Ascending aorta (tissue), 2 donors: ENCODE results near the gene GABARAP. TPM values are rescaled to one million over a fixed set of nuclear protein-coding genes. Genes with fewer than 3 reads are reported as not detected.

Experiments used
- DNase-seq, 2 donors: peaks; one replicate each; pipeline ENCODE4 v3.0.0-alpha.2; 2019; ENCODE audit warnings: low spot score in 2 of 2
- H3K27ac ChIP-seq, 2 donors: fragments of 200-600 bp; sonication (generic); one replicate each; pipeline ENCODE4 v1.5.1; 2016 to 2017; ENCODE audit warnings: mild to moderate bottlenecking in 1 of 2
- H3K27me3 ChIP-seq: fragments of 200-600 bp; sonication (generic); one replicate; pipeline ENCODE4 v1.5.1; 2017
- H3K36me3 ChIP-seq, 2 donors: fragments of 200-600 bp; sonication (generic); one replicate each; pipeline ENCODE4 v1.5.1; 2016
- H3K4me1 ChIP-seq, 2 donors: fragments of 200-600 bp; sonication (generic); one replicate each; pipeline ENCODE4 v1.5.1; 2016 to 2017; ENCODE audit warnings: mild to moderate bottlenecking in 1 of 2
- H3K4me3 ChIP-seq, 2 donors: fragments of 200-600 bp; sonication (generic); one replicate each; pipeline ENCODE4 v1.5.1; 2016 to 2017; ENCODE audit warnings: mild to moderate bottlenecking in 1 of 2
- H3K9me3 ChIP-seq, 2 donors: fragments of 200-600 bp; sonication (generic); one replicate each; pipeline ENCODE4 v1.5.1; 2016
- intact Hi-C: fragments of 100-400 bp; cut with DNase I; formaldehyde crosslinking; loops from one replicate; pipeline ENCODE4 v1.15.1; 2023
- total RNA-seq: library from RNA; depleted of rRNA; stranded (reverse); fragments of >200 nt; gene quantifications from one replicate; pipeline ENCODE4 v1.1.0, GENCODE V29; 2016
- TF ChIP-seq, protein P1 (sequence below), 3 experiments: fragments of 200-600 bp in 2 of 3; fragments of 450-650 bp in 1 of 3; sonication (generic) in 2 of 3; IDR thresholded peaks; one replicate each; pipeline ENCODE4 v1.5.1; 2016 to 2019; ENCODE audit warnings: antibody characterized with exemption in 3 of 3, mild to moderate bottlenecking in 1 of 3, moderate library complexity in 1 of 3

Gene GABARAP
- total RNA-seq, 1 donor from 2014 or later = 422 TPM

GRCh38 chr17:7280519-7281073, 38.3 kb upstream of the GABARAP start:
- Histone ChIP-seq H3K4me1 (peaks cover 9 to 16% of the 10 kb centered on the region in 2 donors), H3K27me3 (no peaks in the 10 kb centered on the region), H3K27ac (peak overlapping the region; percentile 73 to 81), H3K4me3 (peak overlapping the region; percentile 56), H3K9me3 (no peaks in the 10 kb centered on the region), H3K36me3 (no peaks in the 10 kb centered on the region)
- TF ChIP-seq, protein P1, sequence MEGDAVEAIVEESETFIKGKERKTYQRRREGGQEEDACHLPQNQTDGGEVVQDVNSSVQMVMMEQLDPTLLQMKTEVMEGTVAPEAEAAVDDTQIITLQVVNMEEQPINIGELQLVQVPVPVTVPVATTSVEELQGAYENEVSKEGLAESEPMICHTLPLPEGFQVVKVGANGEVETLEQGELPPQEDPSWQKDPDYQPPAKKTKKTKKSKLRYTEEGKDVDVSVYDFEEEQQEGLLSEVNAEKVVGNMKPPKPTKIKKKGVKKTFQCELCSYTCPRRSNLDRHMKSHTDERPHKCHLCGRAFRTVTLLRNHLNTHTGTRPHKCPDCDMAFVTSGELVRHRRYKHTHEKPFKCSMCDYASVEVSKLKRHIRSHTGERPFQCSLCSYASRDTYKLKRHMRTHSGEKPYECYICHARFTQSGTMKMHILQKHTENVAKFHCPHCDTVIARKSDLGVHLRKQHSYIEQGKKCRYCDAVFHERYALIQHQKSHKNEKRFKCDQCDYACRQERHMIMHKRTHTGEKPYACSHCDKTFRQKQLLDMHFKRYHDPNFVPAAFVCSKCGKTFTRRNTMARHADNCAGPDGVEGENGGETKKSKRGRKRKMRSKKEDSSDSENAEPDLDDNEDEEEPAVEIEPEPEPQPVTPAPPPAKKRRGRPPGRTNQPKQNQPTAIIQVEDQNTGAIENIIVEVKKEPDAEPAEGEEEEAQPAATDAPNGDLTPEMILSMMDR (IDR thresholded peaks at IDR 0.05) = peak; percentile 90 to 94 (median 94)
- intact Hi-C loops = loop anchor here (1.0 to 2.0 kb wide), 4 partner anchors 16 to 66 kb away; partner anchors contain the start of gene ELP5
- DNase-seq = peak in 1 of 2 donors; percentile 89

DNA sequence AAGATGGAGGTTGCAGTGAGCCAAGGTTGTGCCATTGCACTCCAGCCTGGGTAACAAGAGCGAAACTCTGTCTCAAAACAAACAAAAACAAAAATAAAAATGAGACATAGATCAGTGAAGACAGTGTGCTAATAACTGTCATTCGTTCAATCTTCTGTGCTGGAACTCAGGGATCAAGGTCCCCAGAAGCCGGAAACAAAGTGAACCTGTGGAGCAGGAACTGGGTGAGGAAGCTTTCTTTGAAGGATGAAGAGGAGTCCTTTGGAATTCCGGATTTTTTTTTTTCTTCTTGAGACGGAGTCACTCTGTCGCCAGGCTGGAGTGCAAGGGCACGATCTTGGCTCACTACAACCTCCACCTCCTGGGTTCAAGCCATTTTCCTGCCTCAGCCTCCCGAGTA, 37.2 kb upstream of the GABARAP start:
- no peak overlapping the region for H3K4me3 ChIP-seq
- H3K4me1 ChIP-seq = peaks cover 9 to 16% of the 10 kb centered on the region in 2 donors
- TF ChIP-seq, protein P1 (IDR thresholded peaks at IDR 0.05) = no peak
- DNase-seq = no peak
- no peaks in the 10 kb centered on the region for H3K27me3 ChIP-seq
- H3K9me3 ChIP-seq = no peaks in the 10 kb centered on the region
- no peak overlapping the region for H3K27ac ChIP-seq
- no peaks in the 10 kb centered on the region for H3K36me3 ChIP-seq
- intact Hi-C loops = no loop called here

- Histone ChIP-seq H3K4me1 (peaks cover 8% of the 10 kb centered on the region in 2 donors), H3K9me3 (no peaks in the 10 kb centered on the region), H3K36me3 (no peaks in the 10 kb centered on the region), H3K4me3 (no peak overlapping the region), H3K27me3 (peaks cover 13% of the 10 kb centered on the region), H3K27ac (no peak overlapping the region)
- intact Hi-C loops = no loop called here
- TF ChIP-seq, protein P1 (IDR thresholded peaks at IDR 0.05) = no peak
- no peak for DNase-seq
Observed at GRCh38 chr17:7266784-7267183, 24.5 kb upstream of the GABARAP start.

DNA sequence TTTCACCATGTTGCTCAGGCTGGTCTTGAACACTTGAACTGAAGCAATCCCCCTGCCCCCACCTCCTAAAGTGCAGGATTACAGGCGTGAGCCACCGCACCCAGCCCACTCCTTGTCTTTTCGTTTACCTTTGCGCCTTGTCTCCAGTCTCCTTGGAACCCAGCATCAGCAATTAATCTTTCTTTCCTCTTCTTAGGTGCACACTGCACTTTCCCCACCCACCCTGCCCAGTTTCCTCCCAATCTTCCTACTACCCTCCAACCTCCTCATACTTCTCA, 21.5 kb upstream of the GABARAP start:
- intact Hi-C loops = no loop called here
- peak overlapping the region in 1 of 2 donors; percentile 53 for H3K4me3 ChIP-seq
- peaks cover 0 to 12% of the 10 kb centered on the region in 2 donors for H3K36me3 ChIP-seq
- TF ChIP-seq, protein P1 (IDR thresholded peaks at IDR 0.05) = no peak
- H3K4me1 ChIP-seq = peaks cover 8 to 13% of the 10 kb centered on the region in 2 donors
- peaks cover 17% of the 10 kb centered on the region for H3K27me3 ChIP-seq
- no peaks in the 10 kb centered on the region for H3K9me3 ChIP-seq
- no peak for DNase-seq
- no peak overlapping the region for H3K27ac ChIP-seq

GRCh38 chr17:7262935-7263800, 20.9 kb upstream of the GABARAP start:
- Histone ChIP-seq H3K9me3 (no peaks in the 10 kb centered on the region), H3K36me3 (peaks cover 0 to 18% of the 10 kb centered on the region in 2 donors), H3K27me3 (peaks cover 17% of the 10 kb centered on the region), H3K27ac (no peak overlapping the region), H3K4me1 (peaks cover 8 to 13% of the 10 kb centered on the region in 2 donors), H3K4me3 (peak overlapping the region; percentile 17 to 53)
- intact Hi-C loops = no loop called here
- no peak for DNase-seq
- TF ChIP-seq, protein P1 (IDR thresholded peaks at IDR 0.05) = no peak
